Measurements from ENCODE around the gene LPCAT1. TPM values are rescaled to one million over a fixed set of nuclear protein-coding genes. Genes with fewer than 3 reads are reported as not detected.
"Not testable (repeated sequence)": the region's sequence is repeated elsewhere in the genome, so short reads cannot be mapped to it uniquely, and the experiment has no call there.

LPCAT1 gene
- total RNA-seq, 1 donor from 2014 or later = 11.5 TPM

DNA sequence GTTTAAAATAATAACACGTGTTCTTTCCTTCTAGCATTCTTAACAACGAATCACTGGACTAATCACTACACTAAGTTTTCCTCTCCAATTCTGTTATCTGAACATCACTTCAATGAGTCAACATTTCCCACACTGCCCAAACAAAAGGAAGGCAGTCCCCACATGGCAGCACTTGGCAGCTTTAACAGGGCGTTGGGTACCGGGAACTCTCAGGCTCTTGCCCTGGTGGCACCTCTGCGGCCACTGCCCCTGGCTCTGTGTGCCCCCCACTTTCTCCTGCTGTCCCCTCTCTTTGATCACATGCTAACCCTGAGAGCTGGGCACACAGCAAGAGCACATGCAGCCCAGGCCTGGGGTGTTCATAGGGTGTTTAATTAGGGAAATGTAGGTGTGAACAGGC, 94.3 kb downstream of the LPCAT1 start:
- intact Hi-C loops (cut with DNase I) = no loop called here
- ATAC-seq (ENCODE audit: poor library complexity) = no peak
- DNase-seq = peak; percentile 6

DNA sequence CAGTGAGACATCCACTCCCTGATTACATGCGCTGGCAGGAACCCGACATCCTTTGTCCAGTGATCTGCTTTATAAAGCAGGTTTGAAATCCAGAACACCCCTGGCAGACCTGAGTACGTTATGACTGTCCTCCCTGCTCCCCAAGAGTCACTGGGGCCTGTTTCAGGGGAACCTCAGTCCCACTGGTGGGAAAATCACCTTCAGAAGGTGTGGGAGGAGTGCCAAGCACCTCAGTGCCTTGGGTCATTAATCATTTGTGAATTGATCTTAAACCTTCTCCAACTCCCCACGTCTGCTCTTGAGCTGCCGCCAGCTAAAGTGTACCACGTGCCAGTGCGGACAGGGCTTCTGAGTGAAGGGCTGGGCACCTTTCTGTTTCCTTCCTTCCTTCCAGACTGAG, 94.7 kb downstream of the LPCAT1 start:
- ATAC-seq (ENCODE audit: poor library complexity) = no peak
- intact Hi-C loops (cut with DNase I) = no loop called here
- peak; percentile 2 for DNase-seq

DNA sequence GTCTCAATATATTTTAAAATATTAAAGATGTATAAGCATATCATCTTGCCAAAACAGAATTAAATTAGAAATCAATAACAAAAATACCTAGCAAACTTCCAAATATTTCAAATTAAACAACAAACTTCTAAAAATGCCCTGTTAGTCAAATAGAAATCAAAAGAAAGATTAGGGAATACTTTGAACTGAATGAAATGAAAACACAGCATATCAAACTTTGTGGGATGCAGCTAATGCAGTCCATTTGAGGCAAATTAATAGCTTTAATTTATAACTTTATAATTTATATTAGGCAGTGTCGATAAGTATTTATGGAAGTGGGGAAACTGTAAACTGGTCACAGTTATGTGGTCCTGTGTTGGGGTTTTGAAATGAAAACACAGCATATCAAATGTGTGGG, 95.7 kb downstream of the LPCAT1 start:
- DNase-seq (no peak), ATAC-seq (ENCODE audit: poor library complexity) (no peak)
- intact Hi-C loops (cut with DNase I) = no loop called here

DNA sequence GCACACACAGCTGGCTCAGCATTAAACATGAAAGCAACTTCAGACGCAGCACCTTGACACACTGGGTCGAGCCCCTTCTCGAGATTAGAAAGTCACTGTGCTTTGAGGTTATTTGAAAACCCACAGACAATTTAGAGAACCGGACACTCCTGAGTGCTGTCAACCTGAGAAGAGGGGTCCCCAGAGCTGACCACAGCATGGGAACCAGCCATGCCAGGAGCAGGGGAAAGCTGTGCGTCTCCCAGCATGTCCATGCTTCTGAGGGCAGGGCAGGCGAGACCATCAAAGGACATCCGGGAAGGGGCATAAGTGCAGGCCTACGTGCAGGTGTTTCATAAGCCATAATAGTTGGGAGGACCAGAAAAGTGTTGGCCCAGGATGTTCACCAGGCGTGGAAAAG, 99.0 kb downstream of the LPCAT1 start:
- intact Hi-C loops (cut with DNase I) = no loop called here
- DNase-seq = peak; percentile 2
- no peak for ATAC-seq (ENCODE audit: poor library complexity)

DNA sequence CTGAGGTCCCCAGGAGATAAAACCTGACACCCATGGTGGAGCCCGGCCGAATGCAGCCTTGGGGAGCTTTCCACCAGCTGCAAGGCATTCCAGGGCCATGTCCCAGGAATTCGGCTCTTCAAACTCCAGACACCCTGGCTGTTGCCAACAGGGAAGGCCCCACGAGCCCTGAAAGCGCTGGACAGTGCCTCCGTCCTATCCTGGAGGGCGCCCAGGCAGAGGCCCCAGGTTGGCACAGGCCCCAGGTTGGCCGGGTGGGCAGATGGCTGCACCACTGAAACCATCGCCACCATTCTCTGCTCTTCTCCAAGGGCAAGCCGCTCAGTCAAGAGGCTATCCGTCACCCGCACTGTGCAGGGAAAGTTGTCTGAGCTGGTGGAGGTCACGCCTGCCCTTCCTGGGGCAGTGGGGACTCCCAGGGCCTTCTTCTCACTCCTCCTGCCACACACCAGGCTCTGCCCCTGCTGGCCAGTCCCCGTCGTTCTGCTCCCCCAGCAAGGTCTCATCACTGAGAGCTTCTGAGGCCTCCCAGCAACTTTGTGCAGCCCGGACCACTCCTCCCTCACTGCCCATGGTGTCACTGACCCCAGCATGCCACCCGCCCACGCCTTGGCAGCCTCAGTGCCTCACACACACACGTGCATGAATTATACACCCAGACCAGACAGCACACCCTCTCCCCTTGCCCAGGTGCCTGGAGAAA, 99.7 kb downstream of the LPCAT1 start:
- DNase-seq (peak; percentile 17), ATAC-seq (ENCODE audit: poor library complexity) (no peak)
- intact Hi-C loops (cut with DNase I) = no loop called here

DNA sequence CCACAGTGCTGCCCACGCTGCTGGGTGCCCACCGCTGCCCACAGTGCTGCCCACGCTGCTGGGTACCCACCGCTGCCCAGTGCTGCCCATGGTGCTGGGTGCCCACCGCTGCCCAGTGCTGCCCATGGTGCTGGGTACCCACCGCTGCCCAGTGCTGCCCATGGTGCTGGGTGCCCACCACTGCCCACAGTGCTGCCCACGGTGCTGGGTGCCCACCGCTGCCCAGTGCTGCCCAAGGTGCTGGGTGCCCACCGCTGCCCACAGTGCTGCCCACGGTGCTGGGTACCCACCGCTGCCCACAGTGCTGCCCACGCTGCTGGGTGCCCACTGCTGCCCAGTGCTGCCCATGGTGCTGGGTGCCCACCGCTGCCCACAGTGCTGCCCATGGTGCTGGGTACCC, 101.2 kb downstream of the LPCAT1 start:
- intact Hi-C loops (cut with DNase I); DNase-seq; ATAC-seq (ENCODE audit: poor library complexity): not testable (repeated sequence)

DNA sequence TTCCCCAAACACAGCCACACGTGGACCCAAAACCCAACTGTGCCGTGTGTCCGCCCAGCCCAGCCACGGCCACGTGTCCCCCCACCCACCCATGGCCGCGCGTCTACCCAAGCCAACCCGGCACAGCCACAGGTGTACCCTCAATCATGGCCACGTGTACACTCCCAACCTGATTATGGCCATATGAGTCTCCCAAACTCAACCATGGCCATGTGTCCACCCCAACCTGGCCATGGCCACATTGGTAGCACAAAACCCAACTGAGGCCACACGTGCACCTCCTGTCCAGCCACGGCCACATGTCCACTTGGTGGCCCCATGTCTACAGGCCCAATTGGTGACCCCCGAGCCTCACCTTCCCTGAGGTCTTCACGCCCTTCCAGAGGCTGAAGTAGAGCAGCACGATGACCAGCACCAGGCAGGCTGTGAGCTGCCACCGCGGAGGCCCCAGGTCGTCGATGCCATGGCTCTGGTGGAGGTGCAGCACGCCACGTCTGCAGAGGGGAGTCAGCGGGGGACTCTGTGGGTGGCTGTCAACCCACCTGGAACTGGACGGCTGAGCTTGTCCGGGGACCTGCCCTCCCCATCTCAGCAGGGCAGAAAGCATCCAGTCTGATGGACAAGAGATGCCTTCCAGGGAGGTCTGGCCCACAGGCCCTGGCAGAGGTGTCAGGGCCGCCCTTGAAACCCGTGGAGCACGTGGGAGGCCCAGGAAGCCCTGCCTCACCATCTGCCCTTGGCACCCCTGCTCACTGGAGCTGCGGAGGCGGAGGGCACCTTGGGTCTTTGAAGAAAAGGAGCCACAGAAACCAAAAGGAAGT, 102.0 kb downstream of the LPCAT1 start:
- intact Hi-C loops (cut with DNase I) = no loop called here
- no peak for ATAC-seq (ENCODE audit: poor library complexity)
- peak; percentile 26 for DNase-seq

DNA sequence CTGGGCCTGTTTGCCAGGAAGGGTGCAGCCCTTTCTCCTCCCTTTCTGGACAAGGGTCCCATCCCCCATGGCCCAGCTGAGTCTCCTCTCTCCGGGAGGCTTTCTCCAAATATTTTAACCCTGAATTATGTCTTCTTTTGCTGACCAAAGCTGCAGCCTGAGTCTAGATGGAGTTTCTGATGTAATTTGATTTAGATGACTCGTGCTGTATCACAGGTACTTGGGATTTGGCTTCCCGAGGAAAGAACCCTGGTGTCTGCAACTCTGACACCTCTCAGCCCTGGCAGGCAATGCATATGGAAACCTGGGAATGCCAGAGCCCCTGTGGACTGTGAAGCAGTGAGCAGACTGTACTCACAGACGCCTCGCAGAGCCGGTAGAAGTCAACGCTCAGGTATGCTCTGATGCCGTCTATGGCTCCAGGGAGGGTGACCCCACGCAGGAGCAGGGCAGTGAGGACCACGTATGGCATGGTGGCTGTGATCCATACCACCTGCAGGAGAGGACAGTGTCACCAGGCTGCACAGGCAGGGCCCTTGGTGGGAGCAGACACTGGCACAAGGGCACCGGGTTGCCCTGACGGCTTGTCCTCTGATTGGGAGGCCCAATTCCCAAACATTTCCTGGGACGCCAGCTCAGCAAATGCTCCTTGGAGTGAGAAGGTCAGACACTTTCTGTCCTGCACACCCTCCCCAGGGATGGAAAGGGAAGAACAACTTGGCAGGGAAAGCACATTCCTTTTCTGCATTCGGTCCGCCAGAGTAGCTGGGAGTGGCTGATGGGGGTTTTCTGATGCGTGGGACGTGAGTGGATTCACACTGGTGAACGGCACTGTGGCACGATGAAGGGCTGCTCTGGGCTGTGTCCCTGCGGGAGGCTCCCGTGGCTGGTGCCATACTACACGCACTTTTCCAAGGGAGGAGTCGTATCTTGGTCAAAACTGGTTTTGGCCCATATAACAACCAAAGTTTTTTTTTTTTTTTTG, 103.3 kb downstream of the LPCAT1 start:
- DNase-seq (peak; percentile 29), ATAC-seq (ENCODE audit: poor library complexity) (no peak)
- intact Hi-C loops (cut with DNase I) = no loop called here

DNA sequence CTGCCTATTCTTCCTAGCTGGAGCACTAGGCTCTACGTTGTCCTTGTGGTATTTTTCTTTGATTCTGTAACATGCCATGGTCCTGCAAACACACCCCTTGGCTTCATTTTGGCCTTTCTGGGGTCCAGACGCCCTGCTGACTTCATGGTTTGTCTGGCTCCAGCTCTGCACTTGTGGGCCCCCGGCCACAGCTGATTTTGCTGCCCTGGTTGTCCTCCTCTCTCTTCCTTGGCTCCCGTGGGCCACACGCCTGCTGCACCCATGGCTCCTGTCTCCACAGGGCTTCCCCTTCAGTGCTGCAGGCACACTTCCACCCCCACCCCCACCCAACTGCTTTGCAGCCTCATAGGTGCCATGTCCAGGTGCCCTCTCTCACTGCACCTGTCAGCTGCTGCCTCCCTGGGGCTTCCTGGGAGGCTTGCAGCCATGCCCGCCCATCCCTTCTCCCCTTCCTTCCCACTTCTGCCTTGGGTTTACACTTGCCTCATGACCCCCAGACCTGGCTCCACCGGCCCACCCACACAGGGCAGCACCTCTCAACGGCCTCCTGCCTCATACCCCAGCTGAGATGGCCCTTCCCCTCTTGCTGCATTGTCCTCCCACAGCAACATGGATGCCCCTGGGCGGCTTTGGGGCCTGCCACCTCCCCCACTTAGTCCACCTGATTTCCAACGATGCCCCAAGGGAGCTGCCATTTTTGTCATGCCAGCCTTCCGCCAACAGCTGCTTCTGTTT, 104.1 kb downstream of the LPCAT1 start:
- DNase-seq = peak; percentile 18
- intact Hi-C loops (cut with DNase I) = no loop called here

DNA sequence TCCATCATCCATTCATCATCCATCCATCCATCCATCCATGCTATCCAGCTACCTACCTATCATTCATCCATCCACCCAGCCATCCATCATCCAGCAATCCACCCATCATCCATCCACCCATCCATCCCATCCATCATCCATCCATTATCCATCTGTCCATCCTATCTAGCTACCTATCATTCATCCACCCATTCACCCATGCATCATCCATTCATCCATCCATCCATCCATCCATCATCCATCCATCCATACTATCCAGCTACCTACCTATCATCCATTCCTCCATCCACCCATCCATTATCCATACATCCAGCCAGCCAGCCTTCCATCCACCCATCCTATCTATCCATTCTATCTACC, 104.9 kb downstream of the LPCAT1 start:
- intact Hi-C loops (cut with DNase I) = no loop called here
- no peak for DNase-seq
- ATAC-seq (ENCODE audit: poor library complexity) = no peak

More for the DNA sequence above, 104.1 kb downstream of the LPCAT1 start:
- ATAC-seq (ENCODE audit: poor library complexity) = no peak

DNA sequence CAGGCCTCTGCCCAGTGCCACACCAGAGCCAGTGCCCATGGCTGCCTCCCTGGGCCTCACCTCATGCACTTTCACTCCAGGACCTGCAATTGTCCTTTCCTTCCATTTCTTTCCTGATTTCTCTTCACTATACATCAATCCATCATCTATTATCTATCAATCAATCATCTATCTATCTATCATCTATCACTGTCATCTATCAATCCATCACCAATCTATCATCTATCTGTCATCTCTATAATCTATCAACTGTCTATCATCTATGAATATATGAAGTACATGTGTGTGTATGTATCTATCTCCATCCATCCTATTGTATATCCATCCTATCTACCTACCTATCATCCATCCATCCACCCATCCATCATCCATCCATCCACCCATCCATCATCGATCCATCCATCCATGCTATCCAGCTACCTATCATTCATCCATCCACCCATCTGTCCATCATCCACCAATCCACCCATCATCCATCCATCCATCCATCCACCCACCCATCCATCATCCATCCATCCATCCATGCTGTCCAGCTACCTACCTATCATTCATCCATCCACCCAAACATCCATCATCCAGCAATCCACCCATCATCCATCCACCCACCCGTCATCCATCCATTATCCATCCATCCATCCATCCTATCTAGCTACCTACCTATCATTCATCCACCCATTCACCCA, 105.4 kb downstream of the LPCAT1 start:
- ATAC-seq (ENCODE audit: poor library complexity) = no peak

DNA sequence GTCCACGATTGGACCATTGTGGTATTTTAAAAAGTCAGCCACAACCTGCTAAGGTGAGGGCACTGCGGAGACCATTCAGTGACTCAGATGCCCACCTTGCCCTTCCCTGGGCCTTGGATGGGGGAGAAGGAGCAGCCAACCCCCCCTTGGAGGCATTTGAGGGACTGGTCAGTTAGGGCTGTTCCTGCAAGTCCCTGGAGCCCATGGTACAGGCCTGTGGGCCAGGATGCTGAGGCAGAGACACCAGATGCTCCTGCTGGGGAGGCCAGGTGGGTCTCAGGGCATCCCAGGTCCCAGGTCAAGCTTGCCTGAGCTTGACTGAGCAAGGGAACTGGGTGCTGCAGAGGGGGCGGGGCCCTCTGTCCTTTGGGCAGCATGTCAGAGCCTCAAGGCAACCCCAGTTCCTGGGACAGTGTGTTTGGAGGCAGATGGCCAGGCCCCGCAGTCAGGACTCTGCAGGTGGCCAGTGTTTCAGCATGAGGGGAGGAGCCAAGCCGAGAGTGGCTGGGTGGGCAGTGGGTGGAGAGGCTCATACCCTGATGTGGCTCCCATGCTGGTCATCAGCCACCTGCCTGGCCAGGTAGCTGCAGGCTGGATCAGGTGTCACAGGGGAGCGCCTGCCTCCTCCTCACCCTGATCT, 106.1 kb downstream of the LPCAT1 start:
- no peak for ATAC-seq (ENCODE audit: poor library complexity)
- peak; percentile 22 for DNase-seq
- intact Hi-C loops (cut with DNase I) = no loop called here

More for the DNA sequence above, 105.4 kb downstream of the LPCAT1 start:
- DNase-seq = peak; percentile 1
- intact Hi-C loops (cut with DNase I) = no loop called here

DNA sequence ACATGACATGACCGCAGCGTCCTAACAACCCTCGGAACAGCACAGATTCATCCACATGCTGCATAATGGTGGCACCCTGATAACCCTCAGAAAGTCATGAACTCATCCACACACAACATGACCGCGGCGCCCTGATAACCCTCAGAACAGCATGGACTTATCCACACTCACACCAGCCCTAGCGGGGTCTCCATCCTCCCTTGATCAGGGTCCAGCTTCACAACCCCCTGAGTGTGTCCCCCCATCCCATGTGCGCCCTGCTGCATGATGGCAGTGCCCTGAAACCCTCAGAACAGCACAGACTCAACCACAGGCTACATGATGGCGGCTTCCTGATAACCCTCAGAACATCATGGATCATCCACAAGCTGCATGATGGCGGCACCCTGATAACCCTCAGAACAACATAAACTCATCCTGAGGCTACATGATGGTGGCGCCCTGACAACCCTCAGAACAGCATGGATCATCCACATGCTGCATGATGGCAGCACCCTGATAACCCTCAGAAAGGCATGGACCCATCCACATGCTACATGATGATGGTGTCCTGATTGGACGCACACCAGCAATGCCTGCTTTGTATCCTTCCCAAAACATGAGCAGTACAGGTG, 106.8 kb downstream of the LPCAT1 start:
- intact Hi-C loops (cut with DNase I) = no loop called here
- DNase-seq (peak; percentile 33), ATAC-seq (ENCODE audit: poor library complexity) (no peak)

DNA sequence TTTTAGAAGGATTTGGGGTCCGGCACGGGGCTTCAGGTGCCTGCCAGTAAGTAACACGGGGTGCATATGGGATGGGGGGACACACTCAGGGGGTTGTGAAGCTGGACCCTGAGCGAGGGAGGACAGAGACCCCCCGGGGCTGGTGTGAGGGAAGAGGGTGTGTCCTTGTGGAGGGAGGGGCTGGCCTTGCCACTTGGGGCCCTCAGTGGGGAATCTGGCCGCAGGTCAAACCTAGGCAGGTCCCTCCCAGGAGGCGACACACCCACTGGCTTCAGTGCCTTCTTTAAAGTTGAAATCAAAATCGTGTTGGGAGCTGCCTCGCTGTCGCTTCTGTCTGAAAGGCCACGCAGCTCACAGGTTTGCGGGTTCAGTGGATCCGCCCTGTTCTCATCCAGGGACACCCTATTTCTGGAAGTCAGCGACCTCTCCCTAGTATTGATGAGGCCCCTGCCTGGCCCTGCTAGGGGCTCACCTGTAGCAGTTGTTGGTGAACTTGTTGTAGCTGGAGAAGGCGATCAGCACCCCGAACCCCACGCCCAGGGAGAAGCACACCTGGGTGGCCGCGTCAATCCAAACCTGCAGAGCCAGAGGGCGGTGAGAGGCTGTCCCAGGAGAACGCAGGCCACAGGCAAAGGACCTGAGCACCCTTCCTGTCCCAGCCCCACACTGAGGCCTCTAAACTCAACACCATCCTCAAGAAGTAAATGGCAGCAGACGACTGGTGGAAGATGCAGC, 108.0 kb downstream of the LPCAT1 start:
- ATAC-seq (ENCODE audit: poor library complexity) (no peak), DNase-seq (peak; percentile 22)
- intact Hi-C loops (cut with DNase I) = no loop called here

DNA sequence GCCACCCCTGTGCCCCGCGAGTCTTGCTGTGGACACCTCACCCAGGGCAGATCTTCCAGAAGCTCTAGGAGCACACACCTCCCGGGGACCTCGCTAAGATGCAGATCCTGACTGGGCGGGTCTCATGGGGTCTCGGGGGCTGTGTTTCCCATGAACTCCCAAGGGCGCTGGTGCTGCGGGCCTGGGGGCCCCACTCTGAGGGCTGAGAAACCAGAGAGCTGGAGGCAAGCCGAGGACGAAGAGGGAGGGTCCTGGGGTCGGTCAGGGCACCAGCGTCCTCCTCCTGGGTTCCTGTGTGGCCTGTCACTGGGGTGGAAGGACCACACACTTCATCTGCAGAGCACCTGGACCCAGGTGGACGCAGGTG, 108.7 kb downstream of the LPCAT1 start:
- DNase-seq (peak; percentile 17), ATAC-seq (ENCODE audit: poor library complexity) (no peak)
- intact Hi-C loops (cut with DNase I) = no loop called here

DNA sequence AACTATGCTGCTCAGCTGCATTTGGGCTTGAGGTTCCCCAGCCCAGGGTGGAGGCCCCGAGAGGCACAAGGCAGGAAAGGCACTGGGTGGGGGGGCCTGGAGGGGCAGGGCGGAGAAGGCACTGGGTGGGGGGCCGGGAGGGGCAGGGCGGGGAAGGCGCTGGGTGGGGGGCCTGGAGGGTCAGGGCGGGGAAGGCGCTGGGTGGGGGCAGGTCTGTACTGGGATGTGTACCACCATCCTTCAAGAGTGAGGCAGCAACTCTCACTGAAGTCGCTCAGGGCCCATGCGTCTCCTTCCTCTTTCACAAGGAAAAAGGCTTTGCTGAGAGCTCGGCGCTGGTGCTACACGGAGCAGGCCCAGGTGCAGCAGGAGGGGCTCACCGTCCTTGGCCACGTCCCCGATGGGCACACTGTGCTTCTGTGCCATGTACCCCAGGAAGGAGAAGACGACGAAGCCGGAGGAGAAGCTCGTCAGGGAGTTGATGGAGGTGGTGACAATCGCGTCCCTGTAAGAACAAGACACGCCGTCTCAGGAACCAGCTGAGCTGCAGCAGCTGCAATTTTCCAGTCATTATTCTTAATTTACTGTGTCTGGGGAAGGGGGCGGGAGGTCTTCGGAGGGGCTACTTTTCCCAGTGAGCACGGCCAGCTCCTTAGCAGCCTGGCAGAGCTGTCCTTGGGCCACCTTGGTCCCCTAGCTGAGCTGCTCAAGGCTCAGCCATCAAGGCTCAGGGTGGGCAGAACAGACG, 109.3 kb downstream of the LPCAT1 start:
- intact Hi-C loops (cut with DNase I) = no loop called here
- ATAC-seq (ENCODE audit: poor library complexity) = no peak
- DNase-seq = peak; percentile 27
